ENCODE data around the gene EFCAB11.

The EFCAB11 gene

DNA sequence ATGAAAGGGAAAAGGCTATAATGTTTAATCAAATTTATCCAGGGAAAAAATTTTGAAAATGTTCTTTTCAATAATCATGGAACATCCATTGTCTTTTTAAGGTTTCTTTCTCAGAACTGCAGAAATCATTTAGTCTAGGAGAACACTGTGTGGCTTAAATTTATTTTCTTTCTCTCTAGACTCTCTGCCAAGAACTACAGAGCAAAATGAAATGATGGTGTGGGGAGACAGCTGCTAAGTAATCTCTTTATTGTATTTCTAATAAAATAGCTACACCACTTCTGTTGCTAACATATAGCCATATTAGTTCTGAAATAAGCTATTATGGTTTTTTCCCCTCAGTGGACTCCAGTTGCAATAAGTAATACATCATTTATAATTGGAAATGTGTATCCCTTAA, 120.9 kb downstream of the EFCAB11 start (continued):
- TF ChIP-seq CREB5 (CRISPR knock-in tag; IDR thresholded peaks at IDR 0.05; ENCODE audit: low read depth) (no peak), ZNF565 (CRISPR knock-in tag; conservative IDR thresholded peaks at IDR 0.05; ENCODE audit: low read depth) (no peak)

GRCh38 chr14:89833120-89833532, 121.4 kb downstream of the EFCAB11 start:
- peak; percentile 82 for ATAC-seq
- peak; percentile 97 for TF ChIP-seq ISL1 (CRISPR knock-in tag; IDR thresholded peaks at IDR 0.05)
- no peak for TF ChIP-seq TCF4 (CRISPR knock-in tag; IDR thresholded peaks at IDR 0.05; ENCODE audit: borderline replicate concordance)

DNA sequence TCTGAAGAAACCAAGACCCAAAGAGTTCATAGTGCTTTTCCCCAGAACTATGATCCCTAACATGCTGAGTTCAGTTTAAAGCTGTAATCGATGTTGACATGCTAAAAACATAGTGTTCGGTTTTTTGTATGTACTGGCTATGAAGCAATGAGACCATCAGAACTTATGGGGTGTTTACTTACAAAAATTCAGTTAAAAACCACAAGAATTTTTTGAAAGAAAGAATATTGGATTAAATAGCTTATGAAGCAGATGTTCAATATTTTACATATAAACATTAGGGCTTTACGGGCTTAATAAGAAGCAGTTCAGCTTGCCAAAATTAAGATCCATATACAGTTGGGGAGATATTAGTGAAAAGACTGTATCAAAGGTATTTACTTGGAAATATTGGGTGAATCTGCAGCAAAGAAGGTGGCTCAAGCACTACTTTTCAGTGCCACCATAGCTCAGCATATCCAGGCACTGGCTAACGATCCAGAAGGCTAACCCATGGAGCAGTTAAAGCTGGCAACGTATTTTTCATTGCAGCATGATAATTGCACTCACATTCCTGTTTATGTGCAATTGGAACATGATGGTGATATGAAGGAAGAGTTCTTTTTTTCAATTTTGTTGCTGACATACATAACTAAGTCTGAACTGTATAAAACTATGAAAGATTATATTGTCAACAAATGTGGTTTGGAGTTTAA, 125.9 kb downstream of the EFCAB11 start:
- no peak for TF ChIP-seq POU6F1 (CRISPR knock-in tag; IDR thresholded peaks at IDR 0.05; ENCODE audit: borderline replicate concordance, low read depth)
- no peak for TF ChIP-seq ZNF565 (CRISPR knock-in tag; conservative IDR thresholded peaks at IDR 0.05; ENCODE audit: low read depth)
- no peak for TF ChIP-seq ZC3H10 (CRISPR knock-in tag; IDR thresholded peaks at IDR 0.05)
- TF ChIP-seq ZNF8 (CRISPR knock-in tag; IDR thresholded peaks at IDR 0.05), result no peak
- TF ChIP-seq ESRRG (CRISPR knock-in tag; IDR thresholded peaks at IDR 0.05), result no peak
- TF ChIP-seq SNAI2 (CRISPR knock-in tag; IDR thresholded peaks at IDR 0.05), result no peak
- TF ChIP-seq CREB5 (CRISPR knock-in tag; IDR thresholded peaks at IDR 0.05; ENCODE audit: low read depth), result no peak
- no peak for TF ChIP-seq OSR1 (CRISPR knock-in tag; IDR thresholded peaks at IDR 0.05)
- TF ChIP-seq ARNTL (CRISPR knock-in tag; IDR thresholded peaks at IDR 0.05; ENCODE audit: borderline replicate concordance, low read depth), result no peak
- no peak for TF ChIP-seq TOX (CRISPR knock-in tag; IDR thresholded peaks at IDR 0.05; ENCODE audit: borderline replicate concordance)
- TF ChIP-seq CSDC2 (CRISPR knock-in tag; IDR thresholded peaks at IDR 0.05), result no peak
- no peak for ATAC-seq

DNA sequence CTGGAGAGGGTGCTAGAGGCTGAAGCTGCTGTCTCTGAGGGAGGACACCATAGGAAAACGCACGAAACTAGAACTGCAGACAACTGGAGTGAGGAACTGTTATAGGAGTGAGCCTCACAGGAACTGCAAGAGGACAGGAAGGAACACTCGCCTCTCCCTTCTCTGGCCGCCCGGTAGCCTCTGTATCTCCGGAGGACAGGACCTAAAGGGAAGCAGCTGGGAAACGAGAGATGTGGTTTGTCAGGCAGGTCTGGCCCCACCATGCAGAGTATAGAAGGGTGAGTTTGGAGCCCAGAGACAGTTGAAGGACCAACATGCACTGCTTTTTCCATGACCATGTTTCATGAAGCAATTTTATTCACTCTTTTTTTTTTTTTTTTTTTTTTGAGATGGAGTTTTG, 127.3 kb downstream of the EFCAB11 start:
- ATAC-seq, result no peak
- TF ChIP-seq SNAI2 (CRISPR knock-in tag; IDR thresholded peaks at IDR 0.05) (no peak), CREB5 (CRISPR knock-in tag; IDR thresholded peaks at IDR 0.05; ENCODE audit: low read depth) (no peak), PPARA (CRISPR knock-in tag; IDR thresholded peaks at IDR 0.05; ENCODE audit: borderline replicate concordance) (no peak), ZNF8 (CRISPR knock-in tag; IDR thresholded peaks at IDR 0.05) (no peak), ESRRG (CRISPR knock-in tag; IDR thresholded peaks at IDR 0.05) (no peak), ARNTL (CRISPR knock-in tag; IDR thresholded peaks at IDR 0.05; ENCODE audit: borderline replicate concordance, low read depth) (no peak), ZNF70 (CRISPR knock-in tag; IDR thresholded peaks at IDR 0.05) (no peak), ZFP30 (CRISPR knock-in tag; IDR thresholded peaks at IDR 0.05) (no peak), ZC3H10 (CRISPR knock-in tag; IDR thresholded peaks at IDR 0.05) (no peak), GLIS3 (CRISPR knock-in tag; IDR thresholded peaks at IDR 0.05) (no peak), OSR1 (CRISPR knock-in tag; IDR thresholded peaks at IDR 0.05) (no peak), BACH2 (CRISPR knock-in tag; IDR thresholded peaks at IDR 0.05; ENCODE audit: borderline replicate concordance) (no peak), ZNF565 (CRISPR knock-in tag; conservative IDR thresholded peaks at IDR 0.05; ENCODE audit: low read depth) (no peak), RARB (CRISPR knock-in tag; IDR thresholded peaks at IDR 0.05) (no peak), POU6F1 (CRISPR knock-in tag; IDR thresholded peaks at IDR 0.05; ENCODE audit: borderline replicate concordance, low read depth) (no peak), ISL1 (CRISPR knock-in tag; IDR thresholded peaks at IDR 0.05) (no peak), ZFP3 (CRISPR knock-in tag; IDR thresholded peaks at IDR 0.05) (no peak)
- TF ChIP-seq, protein P1, sequence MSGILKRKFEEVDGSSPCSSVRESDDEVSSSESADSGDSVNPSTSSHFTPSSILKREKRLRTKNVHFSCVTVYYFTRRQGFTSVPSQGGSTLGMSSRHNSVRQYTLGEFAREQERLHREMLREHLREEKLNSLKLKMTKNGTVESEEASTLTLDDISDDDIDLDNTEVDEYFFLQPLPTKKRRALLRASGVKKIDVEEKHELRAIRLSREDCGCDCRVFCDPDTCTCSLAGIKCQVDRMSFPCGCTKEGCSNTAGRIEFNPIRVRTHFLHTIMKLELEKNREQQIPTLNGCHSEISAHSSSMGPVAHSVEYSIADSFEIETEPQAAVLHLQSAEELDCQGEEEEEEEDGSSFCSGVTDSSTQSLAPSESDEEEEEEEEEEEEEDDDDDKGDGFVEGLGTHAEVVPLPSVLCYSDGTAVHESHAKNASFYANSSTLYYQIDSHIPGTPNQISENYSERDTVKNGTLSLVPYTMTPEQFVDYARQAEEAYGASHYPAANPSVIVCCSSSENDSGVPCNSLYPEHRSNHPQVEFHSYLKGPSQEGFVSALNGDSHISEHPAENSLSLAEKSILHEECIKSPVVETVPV (CRISPR knock-in tag; IDR thresholded peaks at IDR 0.05), result no peak
